ENCODE results near the gene KCNIP4.

DNA sequence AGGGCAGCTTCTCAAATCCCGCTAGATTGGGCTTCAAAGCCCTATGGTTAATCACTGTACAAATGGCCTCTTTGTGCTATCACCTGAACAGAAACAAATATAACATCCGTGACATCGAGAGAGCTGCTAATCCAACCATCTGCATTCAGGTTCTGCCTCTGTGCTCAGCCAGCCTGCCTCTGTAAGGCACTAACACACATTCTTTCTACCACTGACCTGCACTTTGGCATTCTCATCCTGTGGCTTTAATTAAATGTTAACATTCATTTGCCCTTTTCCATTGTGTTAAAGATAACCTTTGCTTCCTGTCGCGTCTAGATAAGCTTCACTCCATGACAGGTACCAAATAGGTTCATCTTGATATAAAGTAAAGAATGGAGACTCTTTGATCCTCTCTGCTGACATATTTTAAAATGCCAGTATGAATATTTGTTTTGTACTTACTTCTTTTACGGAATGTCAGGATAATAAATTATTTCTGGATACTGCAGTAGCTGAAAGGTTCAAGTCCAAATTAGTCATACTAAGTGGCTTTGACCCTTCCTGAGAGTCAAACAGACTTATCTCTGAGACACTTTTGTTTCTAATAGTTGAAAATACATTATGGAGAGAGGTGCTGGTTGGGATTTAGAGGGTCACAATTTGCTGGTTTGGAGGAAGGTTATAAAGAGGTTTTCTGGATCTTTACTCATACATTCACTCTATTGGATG is 742.6 kb downstream of the KCNIP4 start:
- TF ChIP-seq, protein P1, sequence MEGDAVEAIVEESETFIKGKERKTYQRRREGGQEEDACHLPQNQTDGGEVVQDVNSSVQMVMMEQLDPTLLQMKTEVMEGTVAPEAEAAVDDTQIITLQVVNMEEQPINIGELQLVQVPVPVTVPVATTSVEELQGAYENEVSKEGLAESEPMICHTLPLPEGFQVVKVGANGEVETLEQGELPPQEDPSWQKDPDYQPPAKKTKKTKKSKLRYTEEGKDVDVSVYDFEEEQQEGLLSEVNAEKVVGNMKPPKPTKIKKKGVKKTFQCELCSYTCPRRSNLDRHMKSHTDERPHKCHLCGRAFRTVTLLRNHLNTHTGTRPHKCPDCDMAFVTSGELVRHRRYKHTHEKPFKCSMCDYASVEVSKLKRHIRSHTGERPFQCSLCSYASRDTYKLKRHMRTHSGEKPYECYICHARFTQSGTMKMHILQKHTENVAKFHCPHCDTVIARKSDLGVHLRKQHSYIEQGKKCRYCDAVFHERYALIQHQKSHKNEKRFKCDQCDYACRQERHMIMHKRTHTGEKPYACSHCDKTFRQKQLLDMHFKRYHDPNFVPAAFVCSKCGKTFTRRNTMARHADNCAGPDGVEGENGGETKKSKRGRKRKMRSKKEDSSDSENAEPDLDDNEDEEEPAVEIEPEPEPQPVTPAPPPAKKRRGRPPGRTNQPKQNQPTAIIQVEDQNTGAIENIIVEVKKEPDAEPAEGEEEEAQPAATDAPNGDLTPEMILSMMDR (IDR thresholded peaks at IDR 0.05) = no peak
- TF ChIP-seq POLR2A (IDR thresholded peaks at IDR 0.05) = no peak
